Measurements from ENCODE around the gene IZUMO4.

- TF ChIP-seq CEBPB (IDR thresholded peaks at IDR 0.05) (no peak), EP300 (IDR thresholded peaks at IDR 0.05; ENCODE audit: borderline replicate concordance) (no peak), TCF12 (IDR thresholded peaks at IDR 0.05; ENCODE audit: low read depth) (no peak), MAX (IDR thresholded peaks at IDR 0.05) (no peak), REST (IDR thresholded peaks at IDR 0.05; ENCODE audit: low read depth) (no peak), FOXM1 (IDR thresholded peaks at IDR 0.05; ENCODE audit: borderline replicate concordance, low read depth) (no peak), TAF1 (IDR thresholded peaks at IDR 0.05; ENCODE audit: low read depth) (no peak)
These were observed 33.9 kb upstream of the IZUMO4 start for GRCh38 chr19:2062770-2063169.

Data from Ishikawa (cell line).